ENCODE results near the gene GRIK2. TPM values are rescaled to one million over a fixed set of nuclear protein-coding genes. Genes with fewer than 3 reads are reported as not detected.

GRIK2 gene
- total RNA-seq, 1 donor from 2014 or later = 0.11 TPM

DNA sequence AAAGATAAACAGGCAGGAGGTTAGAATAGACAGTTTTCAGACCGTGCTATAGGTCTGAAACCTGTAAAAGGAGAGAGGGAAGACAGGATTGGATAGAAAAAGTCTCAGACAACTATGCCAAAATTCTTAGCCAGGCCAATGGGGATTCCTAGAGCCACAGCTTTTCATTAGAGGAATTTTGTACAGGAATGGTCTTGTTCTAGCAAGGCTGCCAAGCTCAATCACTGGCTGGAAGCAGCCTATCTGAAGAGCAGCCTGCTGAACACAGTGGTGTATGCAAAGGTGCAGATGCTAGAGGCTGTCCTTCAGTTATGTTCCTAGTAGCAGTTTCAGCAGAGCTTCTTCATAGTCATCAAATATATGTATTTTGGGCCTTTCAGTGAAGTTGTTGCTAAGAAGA lies 313.1 kb downstream of the GRIK2 start:
- H3K36me3 Mint-ChIP-seq (ENCODE audit: low read depth) = no peaks in the 10 kb centered on the region
- intact Hi-C loops (cut with micrococcal nuclease) = no loop called here
- H3K4me3 Mint-ChIP-seq = no peak overlapping the region
- DNase-seq = no peak
- POLR2A ChIA-PET = no interaction called here
- ATAC-seq (ENCODE audit: low read depth) = no peak
- H3K27ac Mint-ChIP-seq = no peak overlapping the region
- CTCF ChIA-PET = no interaction called here
- H3K9me3 Mint-ChIP-seq = peaks cover 2% of the 10 kb centered on the region
- H3K27me3 Mint-ChIP-seq = no peaks in the 10 kb centered on the region
- no peaks in the 10 kb centered on the region for H3K4me1 Mint-ChIP-seq
- TF ChIP-seq, protein P1, sequence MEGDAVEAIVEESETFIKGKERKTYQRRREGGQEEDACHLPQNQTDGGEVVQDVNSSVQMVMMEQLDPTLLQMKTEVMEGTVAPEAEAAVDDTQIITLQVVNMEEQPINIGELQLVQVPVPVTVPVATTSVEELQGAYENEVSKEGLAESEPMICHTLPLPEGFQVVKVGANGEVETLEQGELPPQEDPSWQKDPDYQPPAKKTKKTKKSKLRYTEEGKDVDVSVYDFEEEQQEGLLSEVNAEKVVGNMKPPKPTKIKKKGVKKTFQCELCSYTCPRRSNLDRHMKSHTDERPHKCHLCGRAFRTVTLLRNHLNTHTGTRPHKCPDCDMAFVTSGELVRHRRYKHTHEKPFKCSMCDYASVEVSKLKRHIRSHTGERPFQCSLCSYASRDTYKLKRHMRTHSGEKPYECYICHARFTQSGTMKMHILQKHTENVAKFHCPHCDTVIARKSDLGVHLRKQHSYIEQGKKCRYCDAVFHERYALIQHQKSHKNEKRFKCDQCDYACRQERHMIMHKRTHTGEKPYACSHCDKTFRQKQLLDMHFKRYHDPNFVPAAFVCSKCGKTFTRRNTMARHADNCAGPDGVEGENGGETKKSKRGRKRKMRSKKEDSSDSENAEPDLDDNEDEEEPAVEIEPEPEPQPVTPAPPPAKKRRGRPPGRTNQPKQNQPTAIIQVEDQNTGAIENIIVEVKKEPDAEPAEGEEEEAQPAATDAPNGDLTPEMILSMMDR (IDR thresholded peaks at IDR 0.05) = no peak

DNA sequence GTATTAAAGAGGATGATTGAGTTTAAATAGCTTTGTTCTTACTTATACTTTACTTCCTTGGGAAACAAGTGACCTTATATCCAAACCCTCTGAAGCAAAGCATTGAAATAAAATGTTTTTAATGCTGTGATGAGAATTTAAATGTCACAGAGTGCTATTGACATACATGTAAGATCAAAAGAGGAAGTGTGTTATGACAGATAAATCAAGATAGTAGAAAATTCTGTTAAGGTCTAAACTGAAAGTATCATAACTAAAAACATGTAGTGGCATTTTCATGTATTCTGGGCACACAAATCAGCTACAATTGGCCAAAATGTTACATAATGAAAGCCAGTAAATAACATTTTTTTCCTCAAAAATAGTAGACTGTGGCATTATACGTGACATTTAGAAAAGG lies 318.0 kb downstream of the GRIK2 start:
- Mint-ChIP-seq H3K27ac (no peak overlapping the region), H3K9me3 (no peaks in the 10 kb centered on the region), H3K36me3 (ENCODE audit: low read depth) (no peaks in the 10 kb centered on the region), H3K4me3 (no peak overlapping the region), H3K4me1 (no peaks in the 10 kb centered on the region), H3K27me3 (no peaks in the 10 kb centered on the region)
- POLR2A ChIA-PET = no interaction called here
- CTCF ChIA-PET = no interaction called here
- ATAC-seq (ENCODE audit: low read depth) (no peak), DNase-seq (no peak)
- intact Hi-C loops (cut with micrococcal nuclease) = no loop called here
- TF ChIP-seq, protein P1 (IDR thresholded peaks at IDR 0.05) = no peak

DNA sequence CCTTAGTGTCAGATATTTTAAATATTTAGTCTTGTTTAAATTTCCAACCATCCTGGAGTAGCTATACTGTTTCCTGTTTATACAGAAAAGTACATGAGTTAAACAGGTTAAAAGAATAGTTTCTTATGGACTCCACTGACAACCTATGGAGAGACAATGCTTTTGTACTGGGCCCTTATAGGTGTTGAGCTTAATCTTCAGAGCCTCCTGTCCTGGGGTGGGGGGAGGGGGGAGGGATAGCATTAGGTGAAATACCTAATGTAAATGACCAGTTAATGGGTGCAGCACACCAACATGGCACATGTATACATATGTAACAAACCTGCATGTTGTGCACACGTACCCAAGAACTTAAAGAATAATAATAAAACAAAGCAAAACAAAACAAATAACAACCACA lies 322.9 kb downstream of the GRIK2 start:
- Mint-ChIP-seq H3K27ac (no peak overlapping the region), H3K4me1 (no peaks in the 10 kb centered on the region), H3K27me3 (no peaks in the 10 kb centered on the region), H3K36me3 (ENCODE audit: low read depth) (no peaks in the 10 kb centered on the region), H3K4me3 (no peak overlapping the region), H3K9me3 (no peaks in the 10 kb centered on the region)
- DNase-seq (no peak), ATAC-seq (ENCODE audit: low read depth) (no peak)
- ChIA-PET CTCF (no interaction called here), POLR2A (no interaction called here)
- TF ChIP-seq, protein P1 (IDR thresholded peaks at IDR 0.05) = no peak
- intact Hi-C loops (cut with micrococcal nuclease) = no loop called here

DNA sequence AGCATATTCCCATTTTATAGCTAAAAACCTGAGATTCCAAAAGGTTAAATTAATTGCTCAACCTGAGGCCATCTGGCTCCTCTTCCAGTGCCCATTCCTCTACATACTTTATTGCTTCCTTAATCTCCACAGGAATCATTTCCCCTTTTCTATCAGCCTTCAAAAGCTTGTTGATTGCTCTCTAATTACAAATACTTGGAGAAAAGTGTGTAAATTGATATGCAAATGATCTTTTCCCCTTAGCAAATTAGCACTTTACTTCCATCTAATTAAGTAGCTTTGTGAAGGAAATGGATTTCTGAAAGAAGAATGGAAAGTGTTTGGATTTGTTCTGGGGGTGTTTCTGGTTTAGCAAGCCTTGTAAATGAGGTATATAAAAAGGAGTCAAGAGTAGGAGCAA lies 323.3 kb downstream of the GRIK2 start:
- ATAC-seq (ENCODE audit: low read depth) (no peak), DNase-seq (no peak)
- intact Hi-C loops (cut with micrococcal nuclease) = no loop called here
- Mint-ChIP-seq H3K27ac (no peak overlapping the region), H3K4me1 (no peaks in the 10 kb centered on the region), H3K27me3 (no peaks in the 10 kb centered on the region), H3K36me3 (ENCODE audit: low read depth) (no peaks in the 10 kb centered on the region), H3K4me3 (no peak overlapping the region), H3K9me3 (no peaks in the 10 kb centered on the region)
- ChIA-PET POLR2A (no interaction called here), CTCF (no interaction called here)
- TF ChIP-seq, protein P1 (IDR thresholded peaks at IDR 0.05) = no peak

DNA sequence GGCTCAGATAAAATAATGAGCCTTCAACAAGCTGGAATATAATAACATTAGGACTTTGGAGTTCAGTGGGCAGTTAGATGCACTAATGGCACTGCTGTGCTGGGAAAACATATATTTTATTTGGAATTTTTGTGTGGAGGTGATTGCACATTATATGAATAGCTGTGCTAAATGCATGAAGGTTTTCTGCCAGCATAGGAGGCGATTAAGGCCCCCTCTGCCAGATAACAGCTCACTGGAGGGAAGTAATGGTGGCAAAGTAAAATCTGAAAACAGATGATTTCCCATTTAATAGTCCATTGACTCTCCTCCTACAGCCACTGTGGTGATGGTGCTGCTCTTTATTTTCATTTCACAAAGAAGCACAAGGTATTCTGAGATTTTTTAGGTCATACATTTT lies 326.0 kb downstream of the GRIK2 start:
- ChIA-PET POLR2A (no interaction called here), CTCF (no interaction called here)
- Mint-ChIP-seq H3K9me3 (no peaks in the 10 kb centered on the region), H3K27ac (no peak overlapping the region), H3K36me3 (ENCODE audit: low read depth) (no peaks in the 10 kb centered on the region), H3K27me3 (no peaks in the 10 kb centered on the region), H3K4me3 (no peak overlapping the region), H3K4me1 (no peaks in the 10 kb centered on the region)
- intact Hi-C loops (cut with micrococcal nuclease) = no loop called here
- TF ChIP-seq, protein P1 (IDR thresholded peaks at IDR 0.05) = no peak
- ATAC-seq (ENCODE audit: low read depth) (no peak), DNase-seq (no peak)
